H1 (cell line): ENCODE results near the gene PDZD8. TPM values are rescaled to one million over a fixed set of nuclear protein-coding genes. Genes with fewer than 3 reads are reported as not detected.

Experiments
- CTCF ChIA-PET: fragments of 300-600 bp; sonication (Branson Sonifier 250); formaldehyde crosslinking; loops from one replicate; lab custom pipeline; 2021; ENCODE audit not compliant: partially characterized antibody; lab: Charles Lee
- POLR2A ChIA-PET: fragments of 300-600 bp; sonication (Branson Sonifier 250); formaldehyde crosslinking; loops from one replicate; lab custom pipeline; 2021; ENCODE audit warnings: inconsistent platforms; ENCODE audit not compliant: partially characterized antibody; lab: Charles Lee
- DNase-seq, 2 experiments: peaks; one replicate each; pipeline versions ENCODE4 v3.0.0 to v3.0.0-alpha.2; 2010 to 2022; ENCODE audit warnings: low spot score in 2 of 2, low read depth in 1 of 2, mixed read lengths in 1 of 2
- FAIRE-seq: peaks from 2 replicates; lab custom pipeline; 2011; peaks lifted over from hg19 to GRCh38; lab: Jason Lieb, UNC
- H2AFZ ChIP-seq: 2 replicates; pipeline ENCODE4 v1.8.1; 2012; ENCODE audit warnings: low read length, inconsistent platforms
- H2AK5ac ChIP-seq: 2 replicates; pipeline ENCODE4 v1.6.1; 2013; ENCODE audit warnings: low read depth, low read length
- H2BK120ac ChIP-seq: replicated peaks from 2 replicates; pipeline ENCODE3; 2013; ENCODE audit warnings: low read depth, low read length, inconsistent platforms
- H2BK12ac ChIP-seq: 2 replicates; pipeline ENCODE4 v1.6.1; 2013; ENCODE audit warnings: low read depth, low read length
- H2BK15ac ChIP-seq: 2 replicates; pipeline ENCODE4 v1.6.1; 2013; ENCODE audit warnings: low read length
- H2BK20ac ChIP-seq: 2 replicates; pipeline ENCODE4 v1.6.1; 2013; ENCODE audit warnings: low read length
- H2BK5ac ChIP-seq: 2 replicates; pipeline ENCODE4 v1.6.1; 2013; ENCODE audit warnings: low read depth, low read length
- H3K14ac ChIP-seq: 2 replicates; pipeline ENCODE4 v1.6.1; 2013; ENCODE audit warnings: inconsistent platforms; ENCODE audit not compliant: insufficient read length
- H3K18ac ChIP-seq: 2 replicates; pipeline ENCODE4 v1.6.1; 2013; ENCODE audit warnings: low read length; ENCODE audit errors: extremely low read depth
- H3K23ac ChIP-seq: 2 replicates; pipeline ENCODE4 v1.6.1; 2013; ENCODE audit warnings: inconsistent platforms; ENCODE audit not compliant: insufficient read length
- H3K23me2 ChIP-seq: 2 replicates; pipeline ENCODE4 v1.6.1; 2013; ENCODE audit warnings: low read depth, low read length
- H3K27ac ChIP-seq: 2 replicates; pipeline ENCODE4 v1.6.1; 2011; ENCODE audit warnings: low read depth, low read length, inconsistent platforms
- H3K27me3 ChIP-seq, 4 experiments: replicated peaks in 1 of 4; 1 replicate in 1 of 4; 2 replicates in 3 of 4; pipeline versions ENCODE4 v1.6.1 to v1.8.1; 2011 to 2013; ENCODE audit warnings: low read length in 3 of 4, mild to moderate bottlenecking in 3 of 4, inconsistent platforms in 2 of 4, mixed read lengths in 2 of 4, moderate library complexity in 1 of 4; ENCODE audit not compliant: control insufficient read depth in 3 of 4, insufficient read depth in 3 of 4; ENCODE audit errors: extremely low read depth in 1 of 4
- H3K36me3 ChIP-seq, 4 experiments: 2 replicates each; pipeline versions ENCODE4 v1.6.1 to v1.8.1; 2011 to 2013; ENCODE audit warnings: mild to moderate bottlenecking in 4 of 4, low read length in 3 of 4, moderate library complexity in 2 of 4, control low read depth in 1 of 4, inconsistent platforms in 1 of 4; ENCODE audit not compliant: insufficient read depth in 4 of 4, control insufficient read depth in 2 of 4
- H3K4ac ChIP-seq: replicated peaks from 2 replicates; pipeline ENCODE3; 2013; ENCODE audit warnings: low read length, low read depth, mixed read lengths, inconsistent platforms; ENCODE audit not compliant: insufficient read length
- H3K4me1 ChIP-seq, 4 experiments: replicated peaks in 1 of 4; 1 replicate in 1 of 4; 2 replicates in 3 of 4; pipeline versions ENCODE4 v1.6.1 to v1.8.1; 2011 to 2013; ENCODE audit warnings: low read length in 3 of 4, inconsistent platforms in 2 of 4, mixed read lengths in 1 of 4; ENCODE audit not compliant: insufficient read depth in 4 of 4, control insufficient read depth in 3 of 4
- H3K4me2 ChIP-seq, 2 experiments: 2 replicates each; pipeline versions ENCODE4 v1.6.1 to v1.8.1; 2011 to 2013; ENCODE audit warnings: low read depth in 2 of 2, low read length in 2 of 2, control low read depth in 1 of 2, inconsistent platforms in 1 of 2, mild to moderate bottlenecking in 1 of 2; ENCODE audit not compliant: insufficient read depth in 1 of 2
- H3K4me3 ChIP-seq, 4 experiments: fragments of 200-600, 300-600 bp in 1 of 4; sonication (generic), shearing (Covaris generic), sonication (Bioruptor Twin) in 1 of 4; 2 replicates each; pipeline versions ENCODE4 v1.5.1 to v1.8.1; 2011 to 2016; ENCODE audit warnings: low read length in 4 of 4, low read depth in 3 of 4, control low read depth in 2 of 4, inconsistent platforms in 2 of 4, mild to moderate bottlenecking in 2 of 4, mixed read lengths in 1 of 4, moderate library complexity in 1 of 4; ENCODE audit not compliant: insufficient read depth in 2 of 4; ENCODE audit errors: extremely low read depth in 1 of 4
- H3K56ac ChIP-seq: replicated peaks from 2 replicates; pipeline ENCODE3; 2013; ENCODE audit warnings: low read depth, mild to moderate bottlenecking, mixed read lengths, low read length, inconsistent platforms; ENCODE audit not compliant: insufficient read length
- H3K79me1 ChIP-seq: 2 replicates; pipeline ENCODE4 v1.6.1; 2013; ENCODE audit warnings: low read depth, low read length, control low read depth
- H3K79me2 ChIP-seq, 2 experiments: 2 replicates each; pipeline versions ENCODE4 v1.6.1 to v1.8.1; 2012 to 2013; ENCODE audit warnings: low read length in 2 of 2, mild to moderate bottlenecking in 2 of 2, inconsistent platforms in 1 of 2; ENCODE audit not compliant: insufficient read depth in 2 of 2, control insufficient read depth in 1 of 2
- H3K9ac ChIP-seq, 4 experiments: replicated peaks in 1 of 4; 1 replicate in 1 of 4; 2 replicates in 3 of 4; pipeline versions ENCODE4 v1.6.1 to v1.8.1; 2011 to 2013; ENCODE audit warnings: low read depth in 3 of 4, low read length in 3 of 4, control low read depth in 2 of 4, mild to moderate bottlenecking in 2 of 4, moderate library complexity in 2 of 4, inconsistent platforms in 1 of 4; ENCODE audit errors: extremely low read depth in 1 of 4
- H3K9me3 ChIP-seq, 2 experiments: 2 replicates each; pipeline versions ENCODE4 v1.6.1 to v1.8.1; 2012 to 2013; ENCODE audit warnings: mild to moderate bottlenecking in 2 of 2, moderate library complexity in 2 of 2, control low read depth in 1 of 2, inconsistent platforms in 1 of 2, low read depth in 1 of 2, low read length in 1 of 2, mixed read lengths in 1 of 2; ENCODE audit not compliant: insufficient read depth in 2 of 2
- H4K20me1 ChIP-seq, 2 experiments: replicated peaks in 1 of 2; 2 replicates each; pipeline versions ENCODE3 to v1.8.1; 2011 to 2013; ENCODE audit warnings: inconsistent platforms in 2 of 2, low read length in 2 of 2, mild to moderate bottlenecking in 1 of 2; ENCODE audit not compliant: insufficient read depth in 2 of 2, control insufficient read depth in 1 of 2
- H4K5ac ChIP-seq: 2 replicates; pipeline ENCODE4 v1.6.1; 2013; ENCODE audit warnings: low read length, low read depth, mixed read lengths, inconsistent platforms; ENCODE audit not compliant: insufficient read length
- H4K8ac ChIP-seq: 2 replicates; pipeline ENCODE4 v1.8.0; 2013; ENCODE audit warnings: mild to moderate bottlenecking, moderate library complexity, low read length, inconsistent platforms; ENCODE audit not compliant: insufficient read depth; ENCODE audit errors: extremely low read depth
- H4K91ac ChIP-seq: replicated peaks from 2 replicates; pipeline ENCODE3; 2013; ENCODE audit warnings: low read length, mixed read lengths, inconsistent platforms; ENCODE audit not compliant: insufficient read length
- CREB1 ChIP-seq: IDR thresholded peaks from 2 replicates; pipeline ENCODE4 v1.6.1; 2012; ENCODE audit warnings: inconsistent platforms
- EP300 ChIP-seq, 2 experiments: IDR thresholded peaks; 1 replicate in 1 of 2; 2 replicates in 1 of 2; pipeline ENCODE4 v1.6.1; 2011 to 2012; ENCODE audit warnings: low read depth in 2 of 2, low read length in 2 of 2, mild to moderate bottlenecking in 2 of 2, borderline replicate concordance in 1 of 2, inconsistent platforms in 1 of 2, moderate library complexity in 1 of 2
- FOSL1 ChIP-seq: IDR thresholded peaks from 2 replicates; pipeline ENCODE4 v1.6.1; 2011; ENCODE audit warnings: mild to moderate bottlenecking, low read depth, low read length, moderate library complexity; ENCODE audit not compliant: insufficient read depth
- GTF2F1 ChIP-seq: IDR thresholded peaks from 2 replicates; pipeline ENCODE4 v1.6.1; 2012; ENCODE audit warnings: low read depth, low read length, improper control_type of control experiment, borderline replicate concordance
- MAFK ChIP-seq: IDR thresholded peaks from 2 replicates; pipeline ENCODE4 v1.6.1; 2012; ENCODE audit warnings: low read depth, mild to moderate bottlenecking, improper control_type of control experiment, low read length
- MAX ChIP-seq: IDR thresholded peaks from 2 replicates; pipeline ENCODE4 v1.6.1; 2012; ENCODE audit warnings: inconsistent platforms
- RXRA ChIP-seq: IDR thresholded peaks from 2 replicates; pipeline ENCODE4 v1.6.1; 2011; ENCODE audit warnings: low read depth, mild to moderate bottlenecking, low read length, moderate library complexity; ENCODE audit not compliant: insufficient read depth
- SIN3A ChIP-seq, 2 experiments: IDR thresholded peaks in 1 of 2; conservative IDR thresholded peaks in 1 of 2; 2 replicates each; pipeline ENCODE4 v1.6.1; 2011 to 2012; ENCODE audit warnings: low read length in 2 of 2, improper control_type of control experiment in 1 of 2, low read depth in 1 of 2, mild to moderate bottlenecking in 1 of 2
- TBP ChIP-seq: IDR thresholded peaks from 2 replicates; pipeline ENCODE4 v1.6.1; 2011; ENCODE audit warnings: low read depth, low read length, improper control_type of control experiment
- WGBS, 2 experiments: shearing (Covaris generic) in 1 of 2; methylation state at CpG; one replicate each; pipeline versions ENCODE4 v1.1.6 to v1.1.7; 2013 to 2015; ENCODE audit warnings: low lambda C conversion rate in 2 of 2, mixed read lengths in 2 of 2, inconsistent platforms in 1 of 2, low coverage in 1 of 2, missing lambda C conversion rate in 1 of 2; ENCODE audit not compliant: insufficient replicate concordance in 2 of 2, insufficient coverage in 1 of 2, insufficient read length in 1 of 2; ENCODE audit errors: extremely low coverage in 1 of 2, missing lambda C conversion rate in 1 of 2; 5-methylcytosine and 5-hydroxymethylcytosine counted together
- polyA plus RNA-seq, 7 experiments: library from polyadenylated mRNA; depleted of rRNA in 3 of 7; stranded (reverse) in 5 of 7; unstranded in 2 of 7; fragments of >200 nt in 5 of 7; fragments of 200-250 nt in 2 of 7; gene quantifications; 1 replicate in 5 of 7; 2 replicates in 1 of 7; 4 replicates in 1 of 7; pipeline versions ENCODE4 v1.2.1 to v1.2.3, GENCODE V29; 2011 to 2013; ENCODE audit warnings: missing spikeins in 2 of 7, mixed read lengths in 2 of 7
- total RNA-seq: library from RNA; stranded (reverse); fragmentation: NEBNext Ultra II Directional; extraction: Animal tissue kit (Norgen Biotek cat#: 25700); gene quantifications from 2 replicates; pipeline ENCODE4 v1.2.1, GENCODE V29; 2021

The PDZD8 gene
- total and polyA plus RNA-seq, 2 of the 8 experiments (the other 6 are each of a cell fraction or from before 2014, with no cell fraction given), result 10.9 to 50.1 TPM

GRCh38 chr10:117324367-117324766 is 50.9 kb downstream of the PDZD8 start:
- Histone ChIP-seq H3K18ac (no peak overlapping the region), H3K23ac (no peak overlapping the region), H3K27ac (no peak overlapping the region), H3K36me3 (no peaks in the 10 kb centered on the region; a peak in 1 of 8 replicates), H4K5ac (no peak overlapping the region), H3K4ac (no peak overlapping the region), H2BK120ac (no peak overlapping the region), H4K91ac (no peak overlapping the region), H2BK15ac (no peak overlapping the region), H3K14ac (no peak overlapping the region), H2BK20ac (no peak overlapping the region), H2BK5ac (no peak overlapping the region), H3K79me2 (peaks cover 0 to 47% of the 10 kb centered on the region in 2 experiments; a peak in 2 of 4 replicates), H3K4me3 (no peak overlapping the region), H3K56ac (no peak overlapping the region), H3K23me2 (no peaks in the 10 kb centered on the region), H3K4me1 (peaks cover 0 to 21% (median 8%) of the 10 kb centered on the region in 4 experiments; a peak in 4 of 7 replicates), H2AFZ (no peak overlapping the region), H4K20me1 (peaks cover 0 to 4% of the 10 kb centered on the region in 2 experiments), H3K9ac (no peak overlapping the region), H3K9me3 (no peaks in the 10 kb centered on the region), H2BK12ac (no peak overlapping the region), H2AK5ac (no peak overlapping the region), H3K79me1 (no peaks in the 10 kb centered on the region; the same call in 1 of the 2 replicates), H4K8ac (no peak overlapping the region), H3K27me3 (no peaks in the 10 kb centered on the region), H3K4me2 (no peak overlapping the region; a peak in 1 of 4 replicates)
- CTCF ChIA-PET, result interaction anchor here (1.3 to 2.8 kb wide), 2 partner anchors 98 to 107 kb away, joined by 5 to 14 read pairs; no protein-coding TSS in a partner anchor
- 97% methylated on average over 2 of the region's 2 CpGs; no CpG with 5 or more reads in 1 of the 2 experiments for WGBS, 2 experiments
- POLR2A ChIA-PET, result no interaction called here
- no peak for TF ChIP-seq EP300 (IDR thresholded peaks at IDR 0.05; ENCODE audit: borderline replicate concordance in 1 of 2, low read depth in 2 of 2, low read length in 2 of 2)
- no peak for TF ChIP-seq TBP
- no peak for TF ChIP-seq MAX
- no peak for TF ChIP-seq FOSL1
- no peak for TF ChIP-seq RXRA
- no peak for TF ChIP-seq CREB1
- TF ChIP-seq SIN3A (conservative IDR thresholded peaks at IDR 0.05 in 1 of 2, IDR thresholded peaks at IDR 0.05 in 1 of 2; ENCODE audit: low read depth in 1 of 2, low read length in 2 of 2), result no peak
- TF ChIP-seq GTF2F1, result no peak
- TF ChIP-seq MAFK, result no peak
- FAIRE-seq (no peak), DNase-seq (no peak)
